Measurements from ENCODE around the gene PFDN1.

- TF ChIP-seq CTCF (conservative IDR thresholded peaks at IDR 0.05; ENCODE audit: low read depth, low read length) (no peak), EZH2 (IDR thresholded peaks at IDR 0.05; ENCODE audit: low read length, unreplicated experiment) (no peak), EZH2phosphoT487 (IDR thresholded peaks at IDR 0.05; ENCODE audit: borderline replicate concordance, low read length) (no peak)
Observed at GRCh38 chr5:140224658-140225057, 78.2 kb downstream of the PFDN1 start.
